ENCODE data around the gene AGA. TPM values are rescaled to one million over a fixed set of nuclear protein-coding genes. Genes with fewer than 3 reads are reported as not detected.
A peak's percentile ranks its signal among the peaks of the same experiment; 100 is the strongest.

Gene AGA
- polyA plus RNA-seq, 1 of the 3 experiments (the other 2 are of a cell fraction), result 36.8 TPM

DNA sequence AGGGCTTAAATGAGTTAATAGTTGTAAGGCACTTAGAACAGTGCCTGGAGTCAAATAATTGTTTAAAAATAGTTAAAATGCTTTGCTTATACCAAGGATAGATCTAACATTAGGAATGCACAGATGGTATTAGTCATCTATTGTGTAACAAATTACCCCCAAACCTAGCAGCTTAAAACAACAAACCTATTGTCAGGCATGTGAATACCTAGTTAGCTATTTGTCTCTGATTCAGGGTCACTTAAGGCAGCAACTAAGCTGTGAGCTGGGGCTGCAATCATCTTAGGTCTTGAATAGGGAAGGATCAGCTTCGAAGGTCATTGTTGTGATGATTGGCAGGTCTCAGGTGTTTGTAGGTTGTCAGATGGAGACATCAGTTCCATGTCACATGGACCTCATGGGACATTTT is 42.4 kb upstream of the AGA start (continued):
- TF ChIP-seq, protein P1, sequence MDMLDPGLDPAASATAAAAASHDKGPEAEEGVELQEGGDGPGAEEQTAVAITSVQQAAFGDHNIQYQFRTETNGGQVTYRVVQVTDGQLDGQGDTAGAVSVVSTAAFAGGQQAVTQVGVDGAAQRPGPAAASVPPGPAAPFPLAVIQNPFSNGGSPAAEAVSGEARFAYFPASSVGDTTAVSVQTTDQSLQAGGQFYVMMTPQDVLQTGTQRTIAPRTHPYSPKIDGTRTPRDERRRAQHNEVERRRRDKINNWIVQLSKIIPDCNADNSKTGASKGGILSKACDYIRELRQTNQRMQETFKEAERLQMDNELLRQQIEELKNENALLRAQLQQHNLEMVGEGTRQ (IDR thresholded peaks at IDR 0.05; ENCODE audit: borderline replicate concordance, low read depth, low read length), result no peak
- TF ChIP-seq RFX5 (IDR thresholded peaks at IDR 0.05; ENCODE audit: low read length) (no peak), NFIC (IDR thresholded peaks at IDR 0.05; ENCODE audit: borderline replicate concordance) (no peak; the same call in 1 of the 2 replicates), FOXJ3 (CRISPR knock-in tag; IDR thresholded peaks at IDR 0.05) (no peak), JUND (IDR thresholded peaks at IDR 0.05) (peak; percentile 80), GATA2 (CRISPR knock-in tag; IDR thresholded peaks at IDR 0.05) (no peak), TEAD4 (IDR thresholded peaks at IDR 0.05; ENCODE audit: borderline replicate concordance, insufficient read depth) (peak; percentile 49; the same call in 1 of the 2 replicates), NRF1 (IDR thresholded peaks at IDR 0.05; ENCODE audit: low read depth, low read length) (no peak), TCF12 (IDR thresholded peaks at IDR 0.05) (peak; percentile 88), YY1 (IDR thresholded peaks at IDR 0.05; ENCODE audit: low read depth) (no peak), RCOR1 (IDR thresholded peaks at IDR 0.05; ENCODE audit: low read length) (no peak), FOSL2 (IDR thresholded peaks at IDR 0.05; ENCODE audit: borderline replicate concordance, low read depth) (peak; percentile 81; the same call in 1 of the 2 replicates), EP300 (IDR thresholded peaks at IDR 0.05; ENCODE audit: borderline replicate concordance in 1 of 2, low read depth in 1 of 2, low read length in 1 of 2) (peak; percentile 29 to 89; a peak in 2 of 4 replicates), FOXM1 (IDR thresholded peaks at IDR 0.05; ENCODE audit: low read depth) (no peak), GABPA (IDR thresholded peaks at IDR 0.05; ENCODE audit: low read depth) (no peak), EZH2phosphoT487 (IDR thresholded peaks at IDR 0.05; ENCODE audit: borderline replicate concordance, low read depth) (no peak), MEF2A (IDR thresholded peaks at IDR 0.05; ENCODE audit: borderline replicate concordance, low read depth) (peak; percentile 50; the same call in 1 of the 2 replicates), CHD2 (IDR thresholded peaks at IDR 0.05; ENCODE audit: low read length, partially characterized antibody) (no peak), SMC3 (IDR thresholded peaks at IDR 0.05; ENCODE audit: low read depth, low read length) (no peak), SIN3A (IDR thresholded peaks at IDR 0.05; ENCODE audit: borderline replicate concordance, low read depth, low read length) (no peak)
- TF ChIP-seq, protein P2, sequence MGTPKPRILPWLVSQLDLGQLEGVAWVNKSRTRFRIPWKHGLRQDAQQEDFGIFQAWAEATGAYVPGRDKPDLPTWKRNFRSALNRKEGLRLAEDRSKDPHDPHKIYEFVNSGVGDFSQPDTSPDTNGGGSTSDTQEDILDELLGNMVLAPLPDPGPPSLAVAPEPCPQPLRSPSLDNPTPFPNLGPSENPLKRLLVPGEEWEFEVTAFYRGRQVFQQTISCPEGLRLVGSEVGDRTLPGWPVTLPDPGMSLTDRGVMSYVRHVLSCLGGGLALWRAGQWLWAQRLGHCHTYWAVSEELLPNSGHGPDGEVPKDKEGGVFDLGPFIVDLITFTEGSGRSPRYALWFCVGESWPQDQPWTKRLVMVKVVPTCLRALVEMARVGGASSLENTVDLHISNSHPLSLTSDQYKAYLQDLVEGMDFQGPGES (IDR thresholded peaks at IDR 0.05; ENCODE audit: low read depth, low read length), result no peak
- TF ChIP-seq, protein P3, sequence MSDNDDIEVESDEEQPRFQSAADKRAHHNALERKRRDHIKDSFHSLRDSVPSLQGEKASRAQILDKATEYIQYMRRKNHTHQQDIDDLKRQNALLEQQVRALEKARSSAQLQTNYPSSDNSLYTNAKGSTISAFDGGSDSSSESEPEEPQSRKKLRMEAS (IDR thresholded peaks at IDR 0.05; ENCODE audit: low read depth), result no peak
- TF ChIP-seq, protein P4, sequence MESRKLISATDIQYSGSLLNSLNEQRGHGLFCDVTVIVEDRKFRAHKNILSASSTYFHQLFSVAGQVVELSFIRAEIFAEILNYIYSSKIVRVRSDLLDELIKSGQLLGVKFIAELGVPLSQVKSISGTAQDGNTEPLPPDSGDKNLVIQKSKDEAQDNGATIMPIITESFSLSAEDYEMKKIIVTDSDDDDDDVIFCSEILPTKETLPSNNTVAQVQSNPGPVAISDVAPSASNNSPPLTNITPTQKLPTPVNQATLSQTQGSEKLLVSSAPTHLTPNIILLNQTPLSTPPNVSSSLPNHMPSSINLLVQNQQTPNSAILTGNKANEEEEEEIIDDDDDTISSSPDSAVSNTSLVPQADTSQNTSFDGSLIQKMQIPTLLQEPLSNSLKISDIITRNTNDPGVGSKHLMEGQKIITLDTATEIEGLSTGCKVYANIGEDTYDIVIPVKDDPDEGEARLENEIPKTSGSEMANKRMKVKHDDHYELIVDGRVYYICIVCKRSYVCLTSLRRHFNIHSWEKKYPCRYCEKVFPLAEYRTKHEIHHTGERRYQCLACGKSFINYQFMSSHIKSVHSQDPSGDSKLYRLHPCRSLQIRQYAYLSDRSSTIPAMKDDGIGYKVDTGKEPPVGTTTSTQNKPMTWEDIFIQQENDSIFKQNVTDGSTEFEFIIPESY (IDR thresholded peaks at IDR 0.05; ENCODE audit: borderline replicate concordance, low read depth), result no peak
- TF ChIP-seq, protein P5, sequence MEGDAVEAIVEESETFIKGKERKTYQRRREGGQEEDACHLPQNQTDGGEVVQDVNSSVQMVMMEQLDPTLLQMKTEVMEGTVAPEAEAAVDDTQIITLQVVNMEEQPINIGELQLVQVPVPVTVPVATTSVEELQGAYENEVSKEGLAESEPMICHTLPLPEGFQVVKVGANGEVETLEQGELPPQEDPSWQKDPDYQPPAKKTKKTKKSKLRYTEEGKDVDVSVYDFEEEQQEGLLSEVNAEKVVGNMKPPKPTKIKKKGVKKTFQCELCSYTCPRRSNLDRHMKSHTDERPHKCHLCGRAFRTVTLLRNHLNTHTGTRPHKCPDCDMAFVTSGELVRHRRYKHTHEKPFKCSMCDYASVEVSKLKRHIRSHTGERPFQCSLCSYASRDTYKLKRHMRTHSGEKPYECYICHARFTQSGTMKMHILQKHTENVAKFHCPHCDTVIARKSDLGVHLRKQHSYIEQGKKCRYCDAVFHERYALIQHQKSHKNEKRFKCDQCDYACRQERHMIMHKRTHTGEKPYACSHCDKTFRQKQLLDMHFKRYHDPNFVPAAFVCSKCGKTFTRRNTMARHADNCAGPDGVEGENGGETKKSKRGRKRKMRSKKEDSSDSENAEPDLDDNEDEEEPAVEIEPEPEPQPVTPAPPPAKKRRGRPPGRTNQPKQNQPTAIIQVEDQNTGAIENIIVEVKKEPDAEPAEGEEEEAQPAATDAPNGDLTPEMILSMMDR (IDR thresholded peaks at IDR 0.05), result no peak
- TF ChIP-seq, protein P6, sequence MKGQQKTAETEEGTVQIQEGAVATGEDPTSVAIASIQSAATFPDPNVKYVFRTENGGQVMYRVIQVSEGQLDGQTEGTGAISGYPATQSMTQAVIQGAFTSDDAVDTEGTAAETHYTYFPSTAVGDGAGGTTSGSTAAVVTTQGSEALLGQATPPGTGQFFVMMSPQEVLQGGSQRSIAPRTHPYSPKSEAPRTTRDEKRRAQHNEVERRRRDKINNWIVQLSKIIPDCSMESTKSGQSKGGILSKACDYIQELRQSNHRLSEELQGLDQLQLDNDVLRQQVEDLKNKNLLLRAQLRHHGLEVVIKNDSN (IDR thresholded peaks at IDR 0.05; ENCODE audit: borderline replicate concordance, low read depth), result no peak

All from SK-N-SH (cell line).